Motor neuron (in vitro differentiated cells): ENCODE results near the gene PRDX3. TPM values are rescaled to one million over a fixed set of nuclear protein-coding genes. Genes with fewer than 3 reads are reported as not detected.

Experiments used
- ATAC-seq, 8 experiments: fragments of 200-7000 bp; cut with Tn5 transposase; replicated peaks in 6 of 8; 2 replicates each; pipeline ENCODE4 v1.8.0; 2021; ENCODE audit warnings: mild to moderate bottlenecking in 8 of 8, moderate library complexity in 8 of 8
- H3K27ac ChIP-seq, 2 donors: fragments of 250-450 bp; sonication (Bioruptor Pico); 2 replicates each; pipeline ENCODE4 v1.9.0; 2021; ENCODE audit warnings: antibody characterized with exemption in 2 of 2, mild to moderate bottlenecking in 2 of 2, moderate library complexity in 1 of 2
- H3K4me1 ChIP-seq, 2 donors: fragments of 250-450 bp; sonication (Bioruptor Pico); replicated peaks in 1 of 2; 2 replicates each; pipeline ENCODE4 v1.6.1; 2021; ENCODE audit warnings: antibody characterized with exemption in 2 of 2, mild to moderate bottlenecking in 2 of 2, moderate library complexity in 1 of 2
- H3K4me3 ChIP-seq, 5 donors: fragments of 250-450 bp; sonication (Bioruptor Pico); 2 replicates each; pipeline ENCODE4 v1.9.0; 2021; ENCODE audit warnings: antibody characterized with exemption in 5 of 5, mild to moderate bottlenecking in 5 of 5, moderate library complexity in 4 of 5
- whole genome bisulfite sequencing, 10 experiments: fragments of 450-650 bp; shearing (Covaris generic); methylation state at CpG; one replicate each; pipeline ENCODE4 v1.0.0; 2022; 5-methylcytosine and 5-hydroxymethylcytosine counted together
- in situ Hi-C, 9 experiments: fragments of 400-800 bp; cut with MboI; loops; one replicate each; pipeline ENCODE4 v1.15.0; 2021; ENCODE audit warnings: low sequenced_read_pairs in 9 of 9, low pct_unique_long_range_greater_than_20kb in 2 of 9; ENCODE audit not compliant: unreplicated experiment in 9 of 9
- total RNA-seq, 8 experiments: library from RNA; unstranded; fragments of 300-600 nt; gene quantifications; 2 replicates each; pipeline versions ENCODE4 v1.2.3 to v1.2.4, GENCODE V29; 2022

Gene PRDX3
- total RNA-seq, 8 experiments from 2014 or later: 78.5 to 191 (median 129) TPM

DNA sequence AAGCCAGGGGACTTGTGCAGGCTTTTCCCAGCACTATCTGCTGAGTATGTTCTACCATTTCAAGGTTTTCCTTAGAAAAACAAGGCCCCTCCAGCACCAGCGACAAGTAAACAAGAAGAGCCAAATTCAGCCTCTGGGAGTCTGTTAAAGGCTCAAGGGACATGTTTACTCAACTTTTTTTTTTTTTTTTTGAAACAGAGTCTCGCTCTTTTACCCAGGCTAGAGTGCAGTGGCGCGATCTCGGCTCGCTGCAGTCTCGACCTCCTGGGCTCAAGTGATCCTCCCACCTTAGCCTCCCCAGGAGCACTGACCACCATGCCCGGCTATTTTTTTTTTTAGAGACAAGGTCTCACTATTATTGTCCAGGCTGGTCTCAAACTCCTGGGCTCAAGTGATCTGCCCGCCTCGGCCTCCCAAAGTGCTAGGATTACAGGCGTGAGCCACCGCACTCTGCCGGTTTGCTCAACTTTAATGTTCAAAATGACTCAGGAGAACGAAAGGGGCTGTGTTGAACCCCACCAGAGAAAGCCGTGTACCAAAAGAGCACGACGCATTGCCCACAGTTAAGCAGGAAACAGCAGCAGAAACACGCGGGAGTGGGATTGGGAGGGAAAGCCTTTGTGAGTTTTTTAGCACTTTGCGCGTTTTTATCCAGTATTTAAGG is 772 bp downstream of the PRDX3 start:
- peak overlapping the region; percentile 83 to 100 (median 98) for H3K4me3 ChIP-seq
- peak overlapping the region; percentile 97 to 99 for H3K27ac ChIP-seq
- peak in 4 of 8 experiments; percentile 4 to 11 (median 6) for ATAC-seq
- in situ Hi-C loops: loop anchor here in 3 of 9 experiments (25.0 kb wide), 2 partner anchors 234 to 684 kb away; partner anchors contain the start of gene MCMBP (in 2 of the 3)
- H3K4me1 ChIP-seq: peaks cover 6 to 7% of the 10 kb centered on the region in 2 donors
- 0 to 43% (median 7%) methylated on average over 1 to 19 of the region's 21 CpGs for whole genome bisulfite sequencing, 10 experiments

DNA sequence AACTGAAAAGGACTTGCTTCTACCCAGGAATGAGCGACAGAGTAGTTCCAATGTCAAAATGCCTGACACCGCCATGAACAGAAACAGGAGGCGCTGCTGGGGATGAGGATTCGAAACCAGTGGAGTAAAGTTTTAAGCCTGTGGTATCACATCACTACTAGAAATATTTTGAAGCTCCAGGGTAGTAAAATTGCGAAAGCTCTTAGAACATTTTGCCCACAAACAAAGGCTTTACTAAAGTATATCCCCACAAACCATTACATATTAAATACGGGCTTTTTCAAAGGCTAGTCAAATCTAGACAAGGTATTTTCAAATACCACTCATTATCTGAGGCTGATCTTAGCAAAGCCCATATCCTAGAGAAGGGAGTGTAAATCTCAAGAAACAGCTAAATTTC is 2.4 kb downstream of the PRDX3 start:
- ATAC-seq: no peak
- H3K27ac ChIP-seq: no peak overlapping the region
- in situ Hi-C loops: loop anchor here in 3 of 9 experiments (25.0 kb wide), 2 partner anchors 236 to 686 kb away; partner anchors contain the start of gene MCMBP (in 2 of the 3)
- no peak overlapping the region for H3K4me3 ChIP-seq
- H3K4me1 ChIP-seq: peaks cover 6 to 7% of the 10 kb centered on the region in 2 donors
- 89 to 100% (median 100%) methylated on average over 1 to 6 of the region's 6 CpGs for WGBS, 10 experiments

DNA sequence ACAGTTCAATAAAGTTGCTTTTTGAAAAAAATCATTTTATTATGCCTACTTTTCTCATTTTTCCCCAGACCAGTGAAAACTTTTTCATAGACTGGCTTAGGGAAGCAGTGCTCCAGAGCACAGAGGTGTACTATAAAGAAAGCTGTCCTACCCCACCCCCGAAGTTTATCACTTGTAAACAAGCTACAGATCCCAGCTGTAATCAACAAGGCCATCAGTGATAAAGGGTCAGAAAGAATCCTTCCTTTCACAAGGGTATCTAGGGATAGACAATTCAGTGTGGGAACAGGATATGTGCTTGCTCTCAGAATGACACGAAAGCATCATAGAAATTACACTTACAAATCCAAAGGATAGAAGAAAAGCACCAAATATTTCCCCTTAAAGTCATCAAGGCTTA is 4.5 kb downstream of the PRDX3 start:
- WGBS, 10 experiments: 71 to 100% (median 80%) methylated on average over 1 to 2 of the region's 2 CpGs; no CpG with 5 or more reads in 5 of the 10 experiments
- in situ Hi-C loops: no loop called here
- ATAC-seq: no peak

DNA sequence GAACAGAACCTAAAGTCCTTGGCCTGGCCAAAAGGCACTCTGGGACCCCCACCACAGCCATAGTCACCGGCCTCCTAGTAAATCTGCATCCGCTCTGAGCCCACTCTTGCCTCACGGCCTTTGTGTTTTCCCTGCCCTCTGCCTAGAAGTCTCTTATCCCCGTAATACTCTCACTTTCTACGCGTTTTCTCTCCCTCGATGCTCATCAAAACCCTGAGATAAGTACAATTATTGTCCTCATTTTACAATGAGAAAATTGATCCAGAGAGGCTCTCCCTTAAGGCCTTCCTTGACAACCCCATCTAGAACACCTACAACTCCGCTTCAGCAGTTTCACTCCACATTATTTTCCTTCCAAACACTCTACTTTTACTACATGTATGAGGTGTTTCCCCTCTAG is 11.6 kb downstream of the PRDX3 start:
- WGBS, 10 experiments: 40 to 100% (median 81%) methylated on average over 2 to 8 of the region's 8 CpGs; no CpG with 5 or more reads in 1 of the 10 experiments
- Histone ChIP-seq H3K27ac (no peak overlapping the region), H3K4me3 (no peak overlapping the region), H3K4me1 (peaks cover 10 to 11% of the 10 kb centered on the region in 2 donors)
- no peak for ATAC-seq
- in situ Hi-C loops: no loop called here

More for the DNA sequence above, 4.5 kb downstream of the PRDX3 start:
- no peak overlapping the region for H3K4me3 ChIP-seq
- H3K4me1 ChIP-seq: peaks cover 1 to 5% of the 10 kb centered on the region in 2 donors
- H3K27ac ChIP-seq: no peak overlapping the region

DNA sequence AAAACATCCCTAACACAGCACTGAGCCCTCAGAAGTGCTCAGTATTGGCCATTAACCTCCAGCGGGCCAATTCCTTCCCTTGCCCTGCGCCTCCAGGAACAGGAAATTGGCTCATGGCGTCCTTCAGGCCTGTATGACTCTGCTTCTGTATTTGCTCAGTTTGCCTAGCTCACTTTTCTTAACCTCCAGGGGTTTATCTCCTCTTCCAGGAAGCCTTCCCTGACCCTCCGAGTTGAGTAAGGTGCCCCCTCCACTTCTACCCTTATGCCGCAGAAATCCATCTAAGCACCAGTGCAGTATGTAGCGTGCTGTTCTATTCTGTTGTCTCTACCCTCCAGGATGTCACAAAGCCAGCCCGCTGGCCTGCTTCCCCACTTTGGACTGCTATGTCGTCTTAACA is 12.0 kb downstream of the PRDX3 start:
- no peak for ATAC-seq
- Histone ChIP-seq H3K4me1 (peaks cover 14 to 15% of the 10 kb centered on the region in 2 donors), H3K4me3 (no peak overlapping the region), H3K27ac (no peak overlapping the region)
- 40 to 100% (median 95%) methylated on average over 1 to 4 of the region's 8 CpGs; no CpG with 5 or more reads in 2 of the 10 experiments for WGBS, 10 experiments
- in situ Hi-C loops: no loop called here

DNA sequence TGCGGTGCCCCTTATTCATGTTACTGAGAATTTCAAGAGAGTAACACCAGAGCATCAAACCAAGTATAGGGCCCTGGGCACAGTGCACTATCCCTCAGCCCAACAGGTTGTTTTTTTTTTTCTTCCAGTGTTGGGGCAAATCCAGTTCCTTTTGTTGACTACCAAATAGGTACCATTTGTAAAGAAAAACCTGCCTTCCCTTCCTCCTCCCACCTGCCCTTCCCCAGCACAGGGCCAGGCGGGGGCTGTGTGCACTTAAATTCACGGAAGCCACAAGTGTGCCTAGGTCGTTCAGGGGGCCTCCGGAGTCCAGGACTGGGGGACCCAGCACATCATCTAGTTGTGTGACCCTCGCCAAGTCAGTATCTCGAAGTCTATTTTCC is 12.5 kb downstream of the PRDX3 start:
- peak overlapping the region; percentile 47 to 72 (median 56) for H3K4me3 ChIP-seq
- H3K4me1 ChIP-seq: peaks cover 19 to 20% of the 10 kb centered on the region in 2 donors
- in situ Hi-C loops: no loop called here
- H3K27ac ChIP-seq: peak overlapping the region in 1 of 2 donors; percentile 80
- no peak for ATAC-seq
- 0 to 100% (median 87%) methylated on average over 1 to 4 of the region's 7 CpGs; no CpG with 5 or more reads in 6 of the 10 experiments for WGBS, 10 experiments

DNA sequence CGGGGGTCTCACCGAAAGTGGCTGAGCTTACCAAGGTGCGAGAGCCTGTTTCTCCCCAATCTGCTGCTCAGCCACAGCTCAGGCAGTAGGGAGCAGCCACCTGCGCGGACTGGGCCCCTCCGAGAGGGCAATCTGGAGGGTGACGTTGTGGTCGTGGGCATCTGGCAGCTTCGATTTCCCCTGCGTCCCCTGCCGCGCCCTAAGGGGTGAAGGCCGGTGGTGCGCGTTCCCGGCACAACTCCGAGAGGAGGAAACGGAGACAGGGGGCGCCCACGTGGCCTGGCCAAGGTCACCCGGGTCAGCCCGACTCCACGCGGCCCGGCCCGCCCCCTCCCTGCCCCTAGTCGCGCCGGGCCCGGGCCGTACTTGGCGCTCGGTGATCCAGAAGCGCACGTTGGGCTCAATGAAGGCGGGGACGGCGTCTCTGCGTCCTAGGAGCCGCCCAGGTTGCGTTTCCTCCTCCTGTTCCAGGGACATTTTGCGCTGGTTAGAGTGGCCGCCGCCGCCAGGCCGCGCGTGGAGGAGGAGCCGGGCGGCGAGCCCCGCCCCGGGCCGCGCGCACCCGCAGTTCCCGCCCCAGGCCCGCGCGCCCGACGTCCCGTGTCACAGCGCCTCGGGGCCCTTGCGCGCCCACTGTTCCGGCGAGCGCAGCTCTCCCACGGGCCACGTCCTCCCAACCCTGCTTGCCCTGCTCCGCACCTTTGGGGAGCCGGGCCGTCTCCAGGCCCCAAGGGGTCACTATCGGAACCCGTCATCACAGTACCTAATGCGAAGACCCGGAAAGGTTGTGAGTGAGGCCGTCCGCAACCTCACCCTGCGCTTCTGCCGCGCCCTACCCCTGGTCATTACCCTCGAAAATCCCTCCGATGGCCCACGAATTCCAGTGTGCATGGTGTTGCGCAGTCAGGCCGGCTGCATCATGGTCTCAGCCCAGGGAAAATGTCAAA is 13.2 kb downstream of the PRDX3 start, which contains the start of gene SFXN4:
SFXN4 (minus strand) TSS at position 544 of the 947 bp plus-strand sequence; CDS start at position 477, 67 bp downstream.
- in situ Hi-C loops: no loop called here
- Histone ChIP-seq H3K4me3 (peak within 1 kb of the TSS; percentile 47 to 72 (median 56)), H3K27ac (peak within 1 kb of the TSS; percentile 51 to 80), H3K4me1 (peaks cover 21% of the 10 kb centered on the region in 2 donors)
- peak; percentile 80 to 91 (median 86) for ATAC-seq
- 0 to 33% (median 11%) methylated on average over 1 to 12 of the region's 90 CpGs; no CpG with 5 or more reads in 3 of the 10 experiments for WGBS, 10 experiments

DNA sequence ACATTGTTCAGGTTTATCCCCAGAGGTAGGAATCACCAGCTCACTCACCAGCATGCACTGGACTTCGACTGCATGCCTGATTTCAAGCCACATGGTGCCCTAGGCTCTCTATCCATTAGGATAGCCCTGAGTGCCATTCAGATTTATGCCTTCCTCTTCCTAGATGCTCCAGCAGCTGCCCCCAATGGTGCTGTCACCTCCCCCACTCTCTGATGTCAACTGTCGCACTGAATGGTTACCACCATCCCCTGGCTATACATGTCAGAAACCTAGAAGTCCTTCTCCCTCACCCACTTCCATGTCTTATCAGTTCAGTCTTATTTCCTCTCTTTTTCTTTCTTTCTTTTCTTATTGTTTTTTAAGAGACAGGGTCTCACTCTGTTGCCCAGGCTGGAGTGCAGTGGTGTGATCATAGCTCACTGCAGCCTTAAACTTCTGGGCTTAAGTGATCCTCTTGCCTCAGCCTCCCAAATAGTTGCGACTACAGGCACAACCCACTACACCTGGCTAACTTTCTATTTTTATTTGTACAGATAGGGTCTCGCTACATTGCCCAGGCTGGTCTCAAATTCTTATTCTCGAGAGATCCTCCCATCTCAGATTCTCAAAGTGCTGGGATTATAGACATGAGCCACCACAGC is 16.0 kb downstream of the PRDX3 start:
- no peak for ATAC-seq
- in situ Hi-C loops: no loop called here
- WGBS, 10 experiments: 89 to 100% (median 93%) methylated on average over 1 to 5 of the region's 5 CpGs
- no peak overlapping the region for H3K27ac ChIP-seq
- peaks cover 21% of the 10 kb centered on the region in 2 donors for H3K4me1 ChIP-seq
- H3K4me3 ChIP-seq: no peak overlapping the region

DNA sequence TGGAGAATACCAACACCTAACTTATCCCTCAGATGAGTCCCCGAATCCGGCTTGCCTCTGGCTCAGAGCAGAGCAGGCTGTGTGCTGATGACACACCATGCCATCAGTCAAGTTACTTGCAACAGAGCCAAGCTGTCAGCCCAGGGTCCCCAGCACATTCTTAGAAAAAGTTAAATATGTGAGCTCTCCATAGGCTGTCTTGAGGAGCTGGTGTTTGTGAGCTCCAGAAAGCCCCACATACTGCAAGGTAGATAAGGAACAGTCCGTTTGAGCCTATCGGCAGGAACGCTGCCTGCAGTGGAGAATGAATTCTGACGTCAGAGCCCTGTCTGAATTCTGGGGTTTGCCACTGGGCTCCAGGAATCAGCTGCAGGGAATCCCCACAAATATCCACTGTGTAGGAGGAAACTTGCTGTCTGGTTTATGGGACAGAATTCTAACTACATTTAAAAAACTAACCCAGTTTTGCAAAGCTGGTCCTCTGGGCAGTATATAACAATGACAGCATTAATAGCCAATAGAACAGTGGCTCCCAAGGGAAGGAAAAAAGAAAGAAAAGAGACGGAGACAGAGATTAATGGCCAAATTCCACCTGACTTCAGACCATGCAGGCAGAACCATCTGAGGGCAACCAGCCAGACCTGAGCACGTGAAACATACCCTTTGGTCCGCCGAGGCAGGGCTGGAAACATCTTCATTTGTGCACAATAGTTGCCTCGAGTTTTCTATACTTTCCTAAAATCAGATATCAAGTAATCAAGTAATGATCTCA is 16.7 kb downstream of the PRDX3 start:
- Histone ChIP-seq H3K4me3 (peak overlapping the region in 1 of 5 donors; percentile 0), H3K27ac (peak overlapping the region; percentile 0 to 30), H3K4me1 (peaks cover 21% of the 10 kb centered on the region in 2 donors)
- 0 to 66% (median 52%) methylated on average over 1 to 8 of the region's 11 CpGs; no CpG with 5 or more reads in 1 of the 10 experiments for WGBS, 10 experiments
- peak in 5 of 8 experiments; percentile 49 to 60 (median 56) for ATAC-seq
- in situ Hi-C loops: no loop called here

DNA sequence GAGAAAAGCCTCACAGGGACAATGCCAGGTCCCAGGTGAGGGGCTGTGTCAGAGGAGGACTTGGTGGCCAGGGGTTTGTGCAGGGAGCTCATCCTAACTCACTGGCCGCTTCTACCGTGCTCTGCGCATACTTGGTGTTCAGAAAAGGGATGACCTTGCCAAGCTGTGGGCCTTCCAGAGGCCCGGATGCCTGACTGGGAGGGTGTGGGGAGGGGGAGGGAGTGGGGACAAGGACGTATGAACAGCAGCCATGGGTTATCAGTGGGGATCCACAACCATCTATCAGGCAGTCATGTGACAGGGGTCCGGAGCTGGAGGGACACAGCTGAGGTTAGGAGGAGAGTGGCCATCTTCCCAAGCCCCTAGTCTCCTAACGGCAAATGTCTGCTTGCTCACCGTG is 19.3 kb downstream of the PRDX3 start:
- ATAC-seq: no peak
- in situ Hi-C loops: no loop called here
- peaks cover 15 to 18% of the 10 kb centered on the region in 2 donors for H3K4me1 ChIP-seq
- no peak overlapping the region for H3K27ac ChIP-seq
- no peak overlapping the region for H3K4me3 ChIP-seq
- WGBS, 10 experiments: 100% methylated on average over 1 to 2 of the region's 8 CpGs; no CpG with 5 or more reads in 7 of the 10 experiments

DNA sequence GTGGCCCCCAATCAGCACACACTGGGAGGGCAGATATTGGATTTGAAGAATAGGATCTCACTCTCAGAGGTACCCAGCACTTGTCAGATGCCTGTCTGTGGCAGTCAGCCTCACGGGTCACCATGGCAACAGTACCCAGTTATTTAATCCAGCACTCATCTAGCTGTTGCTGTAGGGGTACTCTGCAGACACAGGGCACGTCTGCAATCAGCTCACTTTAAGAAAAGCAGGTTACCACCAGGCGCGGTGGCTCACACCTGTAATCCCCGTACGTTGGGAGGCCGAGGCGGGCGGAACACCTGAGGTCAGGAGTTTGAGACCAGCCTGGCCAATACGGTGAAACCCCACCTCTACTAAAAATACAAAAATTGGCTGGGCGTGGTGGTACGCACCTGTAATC is 25.0 kb downstream of the PRDX3 start:
- no peak overlapping the region for H3K4me3 ChIP-seq
- H3K27ac ChIP-seq: no peak overlapping the region
- in situ Hi-C loops: no loop called here
- WGBS, 10 experiments: 67 to 100% (median 97%) methylated on average over 1 to 9 of the region's 12 CpGs; no CpG with 5 or more reads in 5 of the 10 experiments
- no peaks in the 10 kb centered on the region for H3K4me1 ChIP-seq
- ATAC-seq: no peak

DNA sequence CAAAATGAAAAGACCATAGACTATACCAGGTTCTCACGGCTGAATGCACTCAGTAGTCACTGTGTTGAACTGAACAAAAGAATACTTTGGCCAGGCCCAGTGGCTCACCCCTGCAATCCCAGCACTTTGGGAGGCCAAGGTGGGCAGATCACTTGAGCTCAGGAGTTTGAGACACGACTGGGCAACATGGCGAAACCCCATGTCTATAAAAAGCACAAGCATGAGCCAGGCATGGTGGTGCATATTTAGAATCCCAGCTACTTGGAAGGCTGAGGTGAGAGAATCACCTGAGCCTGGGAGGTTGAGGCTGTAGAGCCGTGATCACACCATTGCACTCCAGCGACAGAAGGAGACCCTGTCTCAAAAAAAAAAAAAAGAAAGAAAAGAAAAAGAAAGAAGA is 25.6 kb downstream of the PRDX3 start:
- WGBS, 10 experiments: 80 to 100% (median 95%) methylated on average over 1 to 4 of the region's 5 CpGs; no CpG with 5 or more reads in 1 of the 10 experiments

More for the DNA sequence above, 25.6 kb downstream of the PRDX3 start:
- in situ Hi-C loops: no loop called here
- H3K4me1 ChIP-seq: no peaks in the 10 kb centered on the region
- no peak overlapping the region for H3K4me3 ChIP-seq
- no peak for ATAC-seq
- H3K27ac ChIP-seq: no peak overlapping the region
